ENCODE data around the gene ASB16. TPM values are rescaled to one million over a fixed set of nuclear protein-coding genes. Genes with fewer than 3 reads are reported as not detected.

ASB16 gene
- polyA plus RNA-seq, 1 of the 3 experiments (the other 2 are of a cell fraction) = not detected

GRCh38 chr17:44214896-44215295 is 44.4 kb downstream of the ASB16 start:
- ChIA-PET POLR2A (no interaction called here), CTCF (interaction anchor here (0.6 to 5.7 kb wide), 5 partner anchors 9 to 117 kb away, joined by 3 to 61 read pairs (median 3); partner anchors contain the start of gene ATXN7L3)
- Histone ChIP-seq H3K4me1 (ENCODE audit: control insufficient read depth in 1 of 2, insufficient read depth in 2 of 2, low read depth in 1 of 2, low read length in 1 of 2) (peaks cover 12% of the 10 kb centered on the region in 2 experiments; a peak in 3 of 4 replicates), H3K9ac (no peak overlapping the region), H3K9me3 (no peaks in the 10 kb centered on the region), H3K4me3 (ENCODE audit: low read depth in 2 of 2, low read length in 1 of 2) (no peak overlapping the region), H3K9me2 (no peaks in the 10 kb centered on the region), H2AFZ (ENCODE audit: low read depth) (no peak overlapping the region), H3K36me3 (replicated peaks in 1 of 2; ENCODE audit: control insufficient read depth in 1 of 2, insufficient read depth in 2 of 2, low read length in 1 of 2) (peaks cover 35 to 62% of the 10 kb centered on the region in 2 experiments), H4K20me1 (ENCODE audit: insufficient read depth) (peaks cover 31% of the 10 kb centered on the region), H3K79me2 (ENCODE audit: insufficient read depth) (peaks cover 36% of the 10 kb centered on the region), H3K27ac (ENCODE audit: low read depth in 2 of 2, low read length in 1 of 2) (no peak overlapping the region), H3K4me2 (no peak overlapping the region), H3F3A (replicated peaks; ENCODE audit: insufficient read depth) (peaks cover 6% of the 10 kb centered on the region), H3K27me3 (ENCODE audit: insufficient read depth) (no peaks in the 10 kb centered on the region)
- DNase-seq = no peak
- no peak for TF ChIP-seq USF1 (IDR thresholded peaks at IDR 0.05; ENCODE audit: borderline replicate concordance, low read depth)
- no peak for TF ChIP-seq FOSL2 (IDR thresholded peaks at IDR 0.05; ENCODE audit: borderline replicate concordance, low read depth)
- TF ChIP-seq JUND (IDR thresholded peaks at IDR 0.05) = no peak
- no peak for TF ChIP-seq EZH2phosphoT487 (IDR thresholded peaks at IDR 0.05; ENCODE audit: borderline replicate concordance, low read depth)
- no peak for TF ChIP-seq EP300 (IDR thresholded peaks at IDR 0.05; ENCODE audit: borderline replicate concordance in 1 of 2, low read depth in 1 of 2, low read length in 1 of 2)
- no peak for TF ChIP-seq FOXJ3 (CRISPR knock-in tag; IDR thresholded peaks at IDR 0.05)
- TF ChIP-seq USF2 (IDR thresholded peaks at IDR 0.05; ENCODE audit: borderline replicate concordance, low read depth, low read length) = no peak
- TF ChIP-seq FOXM1 (IDR thresholded peaks at IDR 0.05; ENCODE audit: low read depth) = no peak
- TF ChIP-seq NRF1 (IDR thresholded peaks at IDR 0.05; ENCODE audit: low read depth, low read length) = no peak
- no peak for TF ChIP-seq SIN3A (IDR thresholded peaks at IDR 0.05; ENCODE audit: borderline replicate concordance, low read depth, low read length)
- no peak for TF ChIP-seq TCF12 (IDR thresholded peaks at IDR 0.05)
- WGBS (ENCODE audit: low lambda C conversion rate) = 93% methylated on average over 6 of the region's 6 CpGs

- POLR2A ChIA-PET = interaction anchor here (1.5 kb wide), 1 partner anchor 104 kb away, joined by 9 read pairs; no protein-coding TSS in a partner anchor
- H3K79me2 ChIP-seq (ENCODE audit: insufficient read depth) = peaks cover 47% of the 10 kb centered on the region
- DNase-seq = no peak
- TF ChIP-seq FOXM1 (IDR thresholded peaks at IDR 0.05; ENCODE audit: low read depth) (no peak), FOSL2 (IDR thresholded peaks at IDR 0.05; ENCODE audit: borderline replicate concordance, low read depth) (no peak), EP300 (IDR thresholded peaks at IDR 0.05; ENCODE audit: borderline replicate concordance in 1 of 2, low read depth in 1 of 2, low read length in 1 of 2) (no peak), GATA2 (CRISPR knock-in tag; IDR thresholded peaks at IDR 0.05) (no peak), POLR2AphosphoS5 (IDR thresholded peaks at IDR 0.05; ENCODE audit: low read depth, low read length) (no peak), RFX5 (IDR thresholded peaks at IDR 0.05; ENCODE audit: low read length) (no peak), USF2 (IDR thresholded peaks at IDR 0.05; ENCODE audit: borderline replicate concordance, low read depth, low read length) (no peak), ELF1 (IDR thresholded peaks at IDR 0.05) (no peak), TCF12 (IDR thresholded peaks at IDR 0.05) (no peak), REST (IDR thresholded peaks at IDR 0.05; ENCODE audit: low read depth, low read length) (no peak)
- H3K27me3 ChIP-seq (ENCODE audit: insufficient read depth) = no peaks in the 10 kb centered on the region
- 92% methylated on average over 4 of the region's 5 CpGs for WGBS (ENCODE audit: low lambda C conversion rate)
- no peak overlapping the region for H3K9ac ChIP-seq
- no peaks in the 10 kb centered on the region for H3K9me2 ChIP-seq
- no peak overlapping the region for H3K4me2 ChIP-seq
- no peak overlapping the region for H3K4me3 ChIP-seq (ENCODE audit: low read depth in 2 of 2, low read length in 1 of 2)
- CTCF ChIA-PET = interaction anchor here (0.6 to 5.7 kb wide), 6 partner anchors 10 to 135 kb away, joined by 3 to 61 read pairs (median 8); partner anchors contain the start of genes ATXN7L3 and GRN
- H3F3A ChIP-seq (replicated peaks; ENCODE audit: insufficient read depth) = peaks cover 6% of the 10 kb centered on the region
- H3K27ac ChIP-seq (ENCODE audit: low read depth in 2 of 2, low read length in 1 of 2) = no peak overlapping the region
- peaks cover 12% of the 10 kb centered on the region in 2 experiments; a peak in 3 of 4 replicates for H3K4me1 ChIP-seq (ENCODE audit: control insufficient read depth in 1 of 2, insufficient read depth in 2 of 2, low read depth in 1 of 2, low read length in 1 of 2)
- H3K9me3 ChIP-seq = no peaks in the 10 kb centered on the region
- H4K20me1 ChIP-seq (ENCODE audit: insufficient read depth) = peaks cover 31% of the 10 kb centered on the region
- H3K36me3 ChIP-seq (replicated peaks in 1 of 2; ENCODE audit: control insufficient read depth in 1 of 2, insufficient read depth in 2 of 2, low read length in 1 of 2) = peaks cover 30 to 51% of the 10 kb centered on the region in 2 experiments
- H2AFZ ChIP-seq (ENCODE audit: low read depth) = no peak overlapping the region
Observed at GRCh38 chr17:44216173-44216572, 45.7 kb downstream of the ASB16 start.

Measured in SK-N-SH (cell line).